ENCODE results near the gene ZNF232. TPM values are rescaled to one million over a fixed set of nuclear protein-coding genes. Genes with fewer than 3 reads are reported as not detected.

The ZNF232 gene
- total and polyA plus RNA-seq, 2 of the 13 experiments (the other 11 are each of a cell fraction or from before 2014, with no cell fraction given): 7.8 to 28.7 TPM

DNA sequence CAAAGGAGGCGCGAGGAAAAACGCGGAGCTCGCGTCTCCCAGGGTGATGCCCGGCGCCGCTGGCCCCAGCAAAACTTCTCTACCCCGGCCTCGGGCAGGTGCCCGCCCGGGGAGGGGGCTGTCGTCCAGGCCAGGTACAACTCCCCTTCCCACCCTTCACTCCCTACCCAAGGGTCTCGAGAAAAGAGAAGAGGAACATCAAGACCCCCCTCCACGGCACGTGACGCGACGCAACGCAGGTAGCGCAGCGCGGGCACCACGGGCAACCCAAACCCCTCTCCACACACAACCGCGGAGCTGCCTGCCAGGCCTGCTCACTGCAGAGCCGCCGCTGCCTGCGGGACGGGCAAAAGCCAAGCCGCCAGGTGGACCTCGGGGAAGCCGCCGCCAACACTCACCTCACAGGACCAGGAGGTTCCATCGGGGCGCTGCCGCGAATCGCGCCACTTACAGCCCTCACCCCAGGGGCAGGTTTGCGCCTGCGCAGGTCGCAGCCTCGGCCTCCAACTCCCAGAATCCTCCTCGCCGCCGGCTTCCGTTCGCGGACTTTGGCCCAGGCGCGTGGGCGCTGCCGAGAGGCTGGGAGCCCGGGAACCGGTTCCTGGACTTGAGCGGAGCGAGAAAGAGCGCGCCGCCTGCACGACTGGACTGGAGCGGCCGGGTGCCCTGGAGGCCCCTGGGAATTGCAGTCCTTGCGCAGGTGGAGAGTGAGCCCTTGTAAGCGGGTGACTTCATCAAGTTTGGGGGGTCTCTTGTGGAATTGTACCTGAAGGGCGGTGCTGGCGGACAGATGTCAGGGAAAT, at the start of gene ZNF232 (continued):
- TF ChIP-seq SALL1 (CRISPR knock-in tag; IDR thresholded peaks at IDR 0.05) (peak; percentile 90), ZNF589 (CRISPR knock-in tag; conservative IDR thresholded peaks at IDR 0.05) (no peak; the same call in 1 of the 2 replicates), MEIS1 (CRISPR knock-in tag; IDR thresholded peaks at IDR 0.05; ENCODE audit: borderline replicate concordance) (no peak), ZNF781 (CRISPR knock-in tag; IDR thresholded peaks at IDR 0.05; ENCODE audit: borderline replicate concordance, not compliant biosample characterization) (peak; percentile 42), PHF21A (CRISPR knock-in tag; IDR thresholded peaks at IDR 0.05) (peak; percentile 92), POGZ (CRISPR knock-in tag; IDR thresholded peaks at IDR 0.05) (peak; percentile 71), RFX3 (CRISPR knock-in tag; IDR thresholded peaks at IDR 0.05) (no peak), ZC3H13 (CRISPR knock-in tag; IDR thresholded peaks at IDR 0.05) (no peak), ZNF572 (CRISPR knock-in tag; IDR thresholded peaks at IDR 0.05) (0 out of 2 replicates have a peak, but pooled peaks have one; percentile 23), FOXJ3 (CRISPR knock-in tag; IDR thresholded peaks at IDR 0.05; ENCODE audit: borderline replicate concordance) (no peak), MAF1 (CRISPR knock-in tag; IDR thresholded peaks at IDR 0.05; ENCODE audit: borderline replicate concordance) (peak; percentile 74; the same call in 1 of the 2 replicates), RBAK (CRISPR knock-in tag; IDR thresholded peaks at IDR 0.05) (no peak), ZNF660 (CRISPR knock-in tag; IDR thresholded peaks at IDR 0.05; ENCODE audit: borderline replicate concordance, low read depth) (no peak), ZNF616 (CRISPR knock-in tag; IDR thresholded peaks at IDR 0.05; ENCODE audit: low read depth) (no peak), HNRNPH1 (optimal IDR thresholded peaks at IDR 0.05; ENCODE audit: low read depth, low read length) (no peak), ARNT (IDR thresholded peaks at IDR 0.05) (no peak)
- TF ChIP-seq, protein P1, sequence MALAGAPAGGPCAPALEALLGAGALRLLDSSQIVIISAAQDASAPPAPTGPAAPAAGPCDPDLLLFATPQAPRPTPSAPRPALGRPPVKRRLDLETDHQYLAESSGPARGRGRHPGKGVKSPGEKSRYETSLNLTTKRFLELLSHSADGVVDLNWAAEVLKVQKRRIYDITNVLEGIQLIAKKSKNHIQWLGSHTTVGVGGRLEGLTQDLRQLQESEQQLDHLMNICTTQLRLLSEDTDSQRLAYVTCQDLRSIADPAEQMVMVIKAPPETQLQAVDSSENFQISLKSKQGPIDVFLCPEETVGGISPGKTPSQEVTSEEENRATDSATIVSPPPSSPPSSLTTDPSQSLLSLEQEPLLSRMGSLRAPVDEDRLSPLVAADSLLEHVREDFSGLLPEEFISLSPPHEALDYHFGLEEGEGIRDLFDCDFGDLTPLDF (CRISPR knock-in tag; IDR thresholded peaks at IDR 0.05): peak; percentile 97
- TF ChIP-seq, protein P2, sequence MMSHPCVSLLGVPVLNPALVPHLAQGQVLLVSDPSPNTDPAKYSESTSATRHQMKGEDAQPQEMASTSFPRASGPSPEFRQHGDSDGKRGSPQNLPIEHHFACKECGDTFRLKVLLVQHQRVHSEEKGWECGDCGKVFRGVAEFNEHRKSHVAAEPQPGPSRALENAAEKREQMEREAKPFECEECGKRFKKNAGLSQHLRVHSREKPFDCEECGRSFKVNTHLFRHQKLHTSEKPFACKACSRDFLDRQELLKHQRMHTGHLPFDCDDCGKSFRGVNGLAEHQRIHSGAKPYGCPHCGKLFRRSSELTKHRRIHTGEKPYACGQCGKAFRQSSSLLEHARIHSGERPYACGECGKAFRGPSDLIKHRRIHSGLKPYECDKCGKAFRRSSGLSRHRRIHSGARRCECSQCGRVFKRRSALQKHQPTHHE (CRISPR knock-in tag; IDR thresholded peaks at IDR 0.05; ENCODE audit: borderline replicate concordance): 0 out of 2 replicates have a peak, but pooled peaks have one; percentile 51
- TF ChIP-seq, protein P3, sequence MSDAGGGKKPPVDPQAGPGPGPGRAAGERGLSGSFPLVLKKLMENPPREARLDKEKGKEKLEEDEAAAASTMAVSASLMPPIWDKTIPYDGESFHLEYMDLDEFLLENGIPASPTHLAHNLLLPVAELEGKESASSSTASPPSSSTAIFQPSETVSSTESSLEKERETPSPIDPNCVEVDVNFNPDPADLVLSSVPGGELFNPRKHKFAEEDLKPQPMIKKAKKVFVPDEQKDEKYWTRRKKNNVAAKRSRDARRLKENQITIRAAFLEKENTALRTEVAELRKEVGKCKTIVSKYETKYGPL (CRISPR knock-in tag; IDR thresholded peaks at IDR 0.05): peak; percentile 49; the same call in 1 of the 2 replicates
- TF ChIP-seq, protein P4, sequence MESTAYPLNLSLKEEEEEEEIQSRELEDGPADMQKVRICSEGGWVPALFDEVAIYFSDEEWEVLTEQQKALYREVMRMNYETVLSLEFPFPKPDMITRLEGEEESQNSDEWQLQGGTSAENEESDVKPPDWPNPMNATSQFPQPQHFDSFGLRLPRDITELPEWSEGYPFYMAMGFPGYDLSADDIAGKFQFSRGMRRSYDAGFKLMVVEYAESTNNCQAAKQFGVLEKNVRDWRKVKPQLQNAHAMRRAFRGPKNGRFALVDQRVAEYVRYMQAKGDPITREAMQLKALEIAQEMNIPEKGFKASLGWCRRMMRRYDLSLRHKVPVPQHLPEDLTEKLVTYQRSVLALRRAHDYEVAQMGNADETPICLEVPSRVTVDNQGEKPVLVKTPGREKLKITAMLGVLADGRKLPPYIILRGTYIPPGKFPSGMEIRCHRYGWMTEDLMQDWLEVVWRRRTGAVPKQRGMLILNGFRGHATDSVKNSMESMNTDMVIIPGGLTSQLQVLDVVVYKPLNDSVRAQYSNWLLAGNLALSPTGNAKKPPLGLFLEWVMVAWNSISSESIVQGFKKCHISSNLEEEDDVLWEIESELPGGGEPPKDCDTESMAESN (CRISPR knock-in tag; conservative IDR thresholded peaks at IDR 0.05): peak; percentile 86
